GM21360 (cell line): ENCODE data around the gene DGKD.
"Not testable (repeated sequence)": the region's sequence is repeated elsewhere in the genome, so short reads cannot be mapped to it uniquely, and the experiment has no call there.

ENCODE experiments used
- ATAC-seq: cut with Tn5 transposase; IDR thresholded peaks from one replicate; pipeline ENCODE4 v1.9.1; 2021; ENCODE audit warnings: mild to moderate bottlenecking, moderate library complexity; ENCODE audit not compliant: unreplicated experiment

The DGKD gene

DNA sequence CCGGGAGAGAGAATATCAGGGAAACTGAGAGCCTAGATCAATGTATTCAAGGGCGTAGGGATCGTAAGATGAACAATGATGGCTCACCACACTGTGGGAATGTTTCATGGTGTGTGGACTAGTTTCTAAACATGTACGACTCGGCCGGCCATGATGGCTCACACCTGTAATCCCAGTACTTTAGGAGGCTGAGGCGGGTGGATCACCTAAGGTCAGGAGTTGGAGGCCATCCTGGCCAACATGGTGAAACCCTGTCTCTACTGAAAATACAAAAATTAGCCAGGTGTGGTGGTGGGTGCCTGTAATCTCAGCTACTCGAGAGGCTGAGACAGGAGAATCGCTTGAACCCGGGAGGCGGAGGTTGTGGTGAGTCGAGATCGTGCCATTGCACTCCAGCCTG is 18.2 kb upstream of the DGKD start:
- not testable (repeated sequence) for ATAC-seq

DNA sequence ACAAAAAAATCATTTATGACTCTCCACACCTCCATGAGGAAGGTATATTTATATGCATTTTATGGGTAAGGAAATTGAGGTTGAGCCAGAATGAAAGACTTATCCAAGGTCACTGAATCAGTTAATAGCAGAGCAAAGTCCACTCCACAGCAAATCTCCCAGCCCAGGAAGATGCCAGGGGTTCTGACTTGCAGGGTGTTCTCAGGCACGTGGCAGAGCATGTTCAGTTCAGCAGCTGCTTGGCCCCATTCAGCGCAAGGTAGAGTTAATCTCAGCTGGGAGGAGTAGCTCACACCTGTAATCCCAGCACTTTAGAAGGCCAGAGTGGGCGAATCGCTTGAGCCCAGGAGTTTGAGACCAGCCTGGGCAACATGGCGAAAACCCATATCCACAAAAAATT is 17.8 kb upstream of the DGKD start:
- no peak for ATAC-seq

- ATAC-seq = no peak
Observed at GRCh38 chr2:233338046-233338445, 16.2 kb upstream of the DGKD start.

DNA sequence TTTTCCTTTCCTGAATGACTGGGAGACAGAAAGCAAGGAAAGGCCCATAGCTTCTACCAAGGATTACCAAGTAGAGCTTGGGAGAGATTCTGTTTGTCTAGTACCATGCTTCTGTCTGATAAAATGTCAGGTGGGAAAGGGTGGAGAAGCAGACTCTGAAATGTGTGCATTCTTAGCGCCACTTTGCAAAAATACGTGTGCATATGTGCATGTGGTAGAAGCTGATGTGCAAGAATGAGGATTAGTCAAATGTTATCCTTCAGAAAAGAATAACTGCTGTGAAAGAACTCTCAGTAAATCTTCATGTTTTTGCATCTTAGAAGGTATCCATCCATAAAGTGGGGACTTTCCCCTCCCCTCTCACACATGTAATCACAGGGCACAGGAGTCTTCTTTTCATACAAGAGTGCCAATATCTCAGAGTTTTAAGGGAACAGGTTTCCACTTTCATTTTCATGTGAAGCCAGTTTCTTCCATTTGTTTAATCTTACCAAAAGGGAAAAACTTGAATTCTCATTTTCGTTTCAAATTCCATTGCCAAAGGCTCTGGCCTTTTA is 15.4 kb upstream of the DGKD start:
- no peak for ATAC-seq

DNA sequence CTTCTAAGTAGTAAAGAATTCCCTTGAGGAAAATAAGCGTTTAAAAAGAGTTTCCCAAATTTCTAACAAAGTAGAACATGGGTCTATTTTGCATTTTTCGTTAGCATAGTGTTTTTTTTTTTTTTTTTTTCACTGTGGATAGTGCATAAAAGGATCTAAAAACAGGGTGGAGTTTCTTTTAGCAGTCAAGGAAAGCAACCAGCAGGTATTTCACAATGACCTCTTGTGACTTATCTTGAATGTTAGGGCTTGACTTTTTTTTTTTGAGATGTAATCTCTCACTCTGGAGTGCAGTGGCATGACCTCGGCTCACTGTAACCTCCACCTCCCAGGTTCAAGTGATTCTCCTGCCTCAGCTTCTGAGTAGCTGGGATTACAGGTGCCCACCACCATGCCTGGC is 14.9 kb upstream of the DGKD start:
- ATAC-seq = no peak

- no peak for ATAC-seq
Observed at GRCh38 chr2:233341296-233341695, 13.0 kb upstream of the DGKD start.

- ATAC-seq = no peak
Observed at GRCh38 chr2:233342301-233342700, 12.0 kb upstream of the DGKD start.

GRCh38 chr2:233343171-233343705 is 11.1 kb upstream of the DGKD start:
- ATAC-seq = no peak

DNA sequence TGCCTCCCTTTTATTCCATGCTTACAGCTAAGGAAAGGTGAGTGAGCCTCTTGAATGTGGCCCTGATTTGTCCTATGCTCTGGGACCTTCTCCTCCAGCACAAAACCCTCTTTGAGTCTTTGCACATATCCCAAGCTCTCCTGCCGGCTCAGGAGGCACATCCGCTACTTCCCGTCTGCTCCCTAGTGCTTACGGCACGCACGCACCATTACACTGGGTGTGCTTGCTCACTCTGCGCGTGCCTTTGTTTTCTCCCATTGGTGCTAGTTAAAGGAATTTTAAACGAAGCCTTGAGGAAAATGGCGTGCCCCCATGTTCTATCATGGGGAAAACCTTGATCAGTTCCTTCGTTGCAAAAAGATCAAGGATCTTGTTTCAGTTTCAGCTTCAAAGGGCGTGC is 7.9 kb upstream of the DGKD start:
- no peak for ATAC-seq

DNA sequence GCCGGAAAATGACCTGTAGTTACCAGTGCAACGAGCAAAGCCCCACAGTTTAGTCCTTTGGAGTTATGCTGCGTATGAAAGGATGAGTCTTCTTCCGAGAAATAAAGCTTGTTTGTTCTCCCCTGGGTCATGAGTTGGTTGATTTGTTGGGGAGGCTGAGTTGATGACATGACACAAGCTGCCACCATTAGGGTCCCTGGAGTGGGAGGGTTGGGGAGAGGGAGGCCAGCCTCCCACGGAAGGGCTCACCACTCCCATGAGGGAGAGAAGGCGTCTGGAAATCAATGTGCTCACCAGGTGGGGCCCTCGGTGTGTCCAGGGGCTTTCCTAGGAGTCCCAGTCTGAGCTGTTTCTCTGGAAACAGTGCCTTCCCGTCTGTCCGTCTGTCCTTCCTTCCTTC is 7.4 kb upstream of the DGKD start:
- ATAC-seq = no peak

DNA sequence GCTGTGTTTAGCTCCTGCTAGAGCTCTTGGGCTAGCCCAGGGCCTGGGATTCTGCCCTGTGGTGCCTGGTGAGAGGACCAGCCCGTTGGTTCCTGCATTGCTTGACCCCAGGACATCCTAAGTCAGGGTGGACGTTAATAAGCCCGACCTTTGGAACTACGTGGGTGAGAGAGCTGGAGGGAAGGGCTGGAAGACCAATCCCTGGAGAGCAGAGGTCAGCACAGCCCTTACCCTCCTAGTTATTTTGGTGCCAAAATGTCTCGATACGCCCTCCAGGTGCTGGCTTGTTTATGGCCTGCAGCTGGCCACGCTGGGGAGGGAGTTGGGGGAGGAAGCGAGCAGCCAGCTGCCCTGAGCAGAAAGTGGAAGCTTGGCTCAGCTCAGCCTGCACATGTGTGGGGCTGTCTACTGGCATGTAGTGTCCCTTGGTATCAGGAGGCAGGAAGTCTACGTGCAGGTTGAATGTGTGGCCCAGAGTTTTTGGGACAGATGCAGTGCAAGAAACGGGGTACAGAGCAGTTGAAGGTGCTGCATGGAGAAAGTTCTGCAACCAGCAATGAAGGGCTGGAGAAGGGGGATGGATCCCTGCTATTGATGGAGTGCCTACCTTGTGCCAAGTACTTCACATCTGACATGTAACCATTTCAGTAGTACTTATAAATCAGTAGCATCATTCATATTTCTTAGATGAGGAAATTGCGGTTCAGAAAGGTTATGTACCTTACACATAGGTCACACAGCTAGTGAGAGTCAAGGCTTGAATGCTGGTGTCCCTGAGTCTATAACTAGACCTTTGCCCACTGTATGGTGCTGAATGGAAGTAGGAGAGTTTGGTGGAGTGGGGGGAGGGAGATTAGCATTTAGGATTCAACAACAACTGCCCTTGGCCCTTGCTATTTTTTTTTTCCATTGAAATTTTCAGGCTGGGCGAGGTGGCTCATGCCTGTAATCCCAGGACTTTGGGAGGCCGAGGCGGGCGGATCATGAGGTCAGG is 5.0 kb upstream of the DGKD start:
- ATAC-seq = peak; percentile 39

DNA sequence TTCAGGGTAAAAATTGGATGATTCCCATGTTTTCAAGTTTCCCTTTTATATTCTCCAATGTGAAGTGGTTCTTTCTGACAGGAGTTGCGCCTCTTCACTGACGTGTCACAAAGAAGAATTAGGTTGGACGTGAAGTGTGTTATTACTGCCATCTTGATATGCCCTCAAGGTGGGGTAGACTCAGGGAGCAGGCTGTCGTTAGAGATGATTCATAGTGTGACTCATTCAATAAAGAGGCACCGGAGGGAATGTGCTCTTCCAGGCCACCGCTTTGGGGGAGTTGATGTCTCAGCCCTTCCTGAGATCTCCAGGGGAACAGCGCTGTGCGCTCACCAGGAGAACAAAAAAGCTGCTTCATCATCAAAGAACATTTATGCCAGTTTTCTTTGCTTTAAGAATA is 3.6 kb upstream of the DGKD start:
- ATAC-seq = no peak

DNA sequence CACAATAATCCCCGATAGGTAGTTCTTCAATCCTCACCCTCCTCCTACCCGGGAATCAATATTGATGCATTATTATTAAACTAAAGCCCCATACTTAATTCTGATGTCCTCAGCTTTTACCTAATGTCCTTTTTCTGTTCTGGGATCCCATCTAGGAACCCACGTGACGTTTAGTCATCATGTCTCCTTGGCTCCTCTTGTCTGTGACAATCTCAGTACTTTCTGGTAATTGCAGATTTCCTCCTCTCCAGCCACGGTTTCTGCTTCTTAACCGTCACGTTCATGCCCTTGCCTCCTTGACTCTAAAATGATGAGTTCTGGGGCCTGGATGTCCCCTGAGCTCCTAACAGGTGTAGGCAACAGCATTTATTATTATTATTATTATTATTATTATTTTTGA is 2.9 kb upstream of the DGKD start:
- no peak for ATAC-seq

- ATAC-seq = no peak
Observed at GRCh38 chr2:233352141-233352842, 2.0 kb upstream of the DGKD start.

- ATAC-seq = peak; percentile 1
Observed at GRCh38 chr2:233353101-233353768, 1.1 kb upstream of the DGKD start.

GRCh38 chr2:233354500-233354924 is 218 bp downstream of the DGKD start:
- peak; percentile 29 for ATAC-seq

GRCh38 chr2:233354971-233355574 is 779 bp downstream of the DGKD start:
- no peak for ATAC-seq

DNA sequence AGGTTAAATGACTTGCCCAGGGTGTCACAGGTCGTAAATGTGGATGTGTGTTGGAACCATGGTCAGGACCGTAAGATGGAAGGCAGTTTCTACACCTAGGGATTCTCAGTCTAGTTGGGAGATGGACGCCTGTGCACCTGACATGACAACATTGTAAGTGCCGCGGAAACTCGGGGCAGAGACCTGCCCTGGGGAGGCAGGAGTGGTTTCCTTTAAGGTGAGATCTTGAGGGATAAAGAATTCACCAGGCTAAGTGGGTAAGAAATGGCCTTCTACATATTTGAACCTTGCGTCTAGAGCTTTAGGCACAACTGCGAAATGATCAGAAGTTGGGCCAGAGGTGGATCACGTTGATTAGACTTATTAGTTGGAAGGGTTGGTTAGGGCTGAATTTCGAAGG is 1.6 kb downstream of the DGKD start:
- no peak for ATAC-seq

DNA sequence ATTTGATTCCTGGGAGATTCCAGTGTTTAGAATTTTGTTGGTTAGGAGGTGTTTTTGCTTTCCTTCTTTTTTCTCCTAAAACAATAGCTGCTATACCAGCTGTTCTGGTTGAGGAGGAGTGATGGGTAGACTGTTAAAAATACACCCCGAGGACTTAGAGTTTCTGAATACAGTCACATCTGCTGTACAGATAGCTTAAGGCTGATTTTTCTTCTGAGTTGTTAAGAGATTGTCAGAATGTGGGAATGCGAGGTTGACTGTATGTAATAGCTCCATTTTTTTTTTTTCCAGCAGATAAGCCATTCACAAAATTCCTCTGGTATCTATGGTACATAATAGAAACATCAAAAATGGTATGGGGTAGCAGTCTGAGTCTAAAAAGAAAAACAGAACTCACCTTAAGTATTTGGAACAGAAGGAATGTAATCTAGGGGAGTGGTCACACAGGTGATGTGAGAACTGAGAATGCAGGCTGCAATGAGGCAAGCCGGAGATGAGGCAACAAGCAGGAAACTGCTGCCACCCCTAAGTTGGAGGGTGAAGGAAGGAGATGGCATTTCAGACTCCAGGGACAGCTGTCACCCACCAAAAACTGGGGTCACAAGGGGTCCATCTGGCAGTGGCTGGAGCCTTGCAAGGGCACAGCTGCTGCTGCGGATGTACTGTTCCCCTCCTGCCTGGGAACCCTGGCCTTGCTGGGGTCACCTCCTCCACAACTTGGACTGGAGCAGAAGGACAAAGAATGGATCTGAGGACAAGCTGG is 2.4 kb downstream of the DGKD start:
- ATAC-seq = no peak

DNA sequence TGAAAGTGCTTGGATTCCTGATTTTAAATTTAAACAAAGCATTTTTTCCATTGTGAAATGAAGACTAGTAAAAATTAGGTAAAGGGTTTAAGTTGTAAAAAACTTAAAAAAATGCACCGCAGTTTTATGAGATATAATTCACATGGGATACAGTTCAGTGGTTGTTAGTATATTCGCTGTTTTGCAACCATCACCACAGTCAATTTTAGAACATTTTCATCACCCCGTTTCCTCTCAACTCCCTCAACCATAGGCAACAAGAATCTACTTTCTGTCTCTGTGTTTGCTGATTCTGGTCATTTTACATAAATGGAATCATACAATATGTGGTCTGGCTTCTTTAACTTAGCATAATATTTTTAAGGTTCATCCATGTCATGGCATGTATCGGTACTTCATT is 4.0 kb downstream of the DGKD start:
- no peak for ATAC-seq
